ENCODE data around the gene OSBPL6.

The OSBPL6 gene

GRCh38 chr2:178247250-178247649 lies 52.9 kb downstream of the OSBPL6 start:
- no peak overlapping the region for H3K27ac ChIP-seq
- TF ChIP-seq, protein P1, sequence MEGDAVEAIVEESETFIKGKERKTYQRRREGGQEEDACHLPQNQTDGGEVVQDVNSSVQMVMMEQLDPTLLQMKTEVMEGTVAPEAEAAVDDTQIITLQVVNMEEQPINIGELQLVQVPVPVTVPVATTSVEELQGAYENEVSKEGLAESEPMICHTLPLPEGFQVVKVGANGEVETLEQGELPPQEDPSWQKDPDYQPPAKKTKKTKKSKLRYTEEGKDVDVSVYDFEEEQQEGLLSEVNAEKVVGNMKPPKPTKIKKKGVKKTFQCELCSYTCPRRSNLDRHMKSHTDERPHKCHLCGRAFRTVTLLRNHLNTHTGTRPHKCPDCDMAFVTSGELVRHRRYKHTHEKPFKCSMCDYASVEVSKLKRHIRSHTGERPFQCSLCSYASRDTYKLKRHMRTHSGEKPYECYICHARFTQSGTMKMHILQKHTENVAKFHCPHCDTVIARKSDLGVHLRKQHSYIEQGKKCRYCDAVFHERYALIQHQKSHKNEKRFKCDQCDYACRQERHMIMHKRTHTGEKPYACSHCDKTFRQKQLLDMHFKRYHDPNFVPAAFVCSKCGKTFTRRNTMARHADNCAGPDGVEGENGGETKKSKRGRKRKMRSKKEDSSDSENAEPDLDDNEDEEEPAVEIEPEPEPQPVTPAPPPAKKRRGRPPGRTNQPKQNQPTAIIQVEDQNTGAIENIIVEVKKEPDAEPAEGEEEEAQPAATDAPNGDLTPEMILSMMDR (IDR thresholded peaks at IDR 0.05) = no peak
- no peak for TF ChIP-seq ZFX (IDR thresholded peaks at IDR 0.05; ENCODE audit: borderline replicate concordance)

DNA sequence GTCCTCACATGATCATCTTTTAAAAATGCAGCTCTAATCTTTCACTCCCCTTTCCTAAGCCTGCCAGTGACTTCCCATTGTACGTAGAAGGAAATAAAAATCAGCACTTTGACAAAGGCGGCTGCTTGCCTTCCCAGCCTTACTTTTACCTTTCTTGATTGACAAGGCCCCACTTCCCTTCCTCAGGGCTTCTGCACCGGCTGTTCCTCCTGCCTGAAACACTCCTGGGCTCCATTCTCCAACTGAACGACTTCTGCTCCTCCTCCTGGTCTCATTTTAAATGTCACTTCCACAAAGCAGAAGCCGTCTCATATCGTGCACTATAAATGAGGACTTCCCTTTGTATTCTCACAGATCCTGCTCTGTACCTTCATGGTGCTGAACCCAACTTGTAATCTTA lies 56.1 kb downstream of the OSBPL6 start:
- TF ChIP-seq, protein P1 (IDR thresholded peaks at IDR 0.05) = no peak
- no peak for TF ChIP-seq ZFX (IDR thresholded peaks at IDR 0.05; ENCODE audit: borderline replicate concordance)
- H3K27ac ChIP-seq = no peak overlapping the region

DNA sequence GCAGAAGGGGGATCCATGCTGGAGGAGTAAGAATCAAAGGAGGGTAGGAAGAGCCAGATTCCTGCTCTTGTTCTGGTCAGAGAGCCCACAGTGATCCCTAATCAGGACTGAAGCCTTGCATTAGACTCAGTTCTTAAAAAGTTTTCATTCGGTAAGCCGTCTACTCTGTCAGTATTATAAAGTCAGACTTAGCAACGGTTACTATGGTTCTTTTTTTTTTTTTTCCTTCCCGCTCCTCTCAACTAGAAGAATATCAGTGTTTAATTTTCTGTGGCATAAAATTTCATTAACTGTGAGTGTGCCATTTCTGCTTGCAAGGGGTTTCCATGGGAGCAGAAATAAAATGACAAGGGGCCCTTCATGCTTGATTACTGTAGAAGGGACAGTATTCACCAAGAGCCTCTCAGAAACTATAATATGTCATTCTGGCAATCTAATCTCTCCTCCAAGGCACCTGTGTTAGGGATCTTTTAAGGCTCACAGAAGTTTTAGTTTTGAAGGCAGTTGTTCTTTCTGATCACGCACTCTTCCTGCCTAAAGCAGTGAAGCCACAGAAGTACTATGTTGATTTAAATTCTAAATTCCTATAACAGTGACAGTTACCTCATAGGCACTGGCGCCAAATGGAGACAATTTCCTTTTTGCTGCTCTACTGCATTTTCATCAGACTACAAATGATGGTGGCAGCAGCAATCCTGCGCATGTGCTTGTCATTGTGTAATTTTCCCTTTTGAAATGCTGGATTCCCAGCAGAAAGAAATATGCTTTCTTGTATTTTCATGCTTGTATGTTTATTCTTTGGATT lies 57.0 kb downstream of the OSBPL6 start:
- no peak overlapping the region for H3K27ac ChIP-seq
- no peak for TF ChIP-seq ZFX (IDR thresholded peaks at IDR 0.05; ENCODE audit: borderline replicate concordance)
- TF ChIP-seq, protein P1 (IDR thresholded peaks at IDR 0.05) = no peak

- TF ChIP-seq ZFX (IDR thresholded peaks at IDR 0.05; ENCODE audit: borderline replicate concordance) = no peak
- TF ChIP-seq, protein P1 (IDR thresholded peaks at IDR 0.05) = no peak
- H3K27ac ChIP-seq = no peak overlapping the region
Measured at GRCh38 chr2:178256382-178257042, 62.2 kb downstream of the OSBPL6 start.

- TF ChIP-seq, protein P1 (IDR thresholded peaks at IDR 0.05) = no peak
- TF ChIP-seq ZFX (IDR thresholded peaks at IDR 0.05; ENCODE audit: borderline replicate concordance) = no peak
- no peak overlapping the region for H3K27ac ChIP-seq
Measured at GRCh38 chr2:178257127-178257526, 62.8 kb downstream of the OSBPL6 start.

- TF ChIP-seq, protein P1 (IDR thresholded peaks at IDR 0.05) = no peak
- no peak for TF ChIP-seq ZFX (IDR thresholded peaks at IDR 0.05; ENCODE audit: borderline replicate concordance)
Measured at GRCh38 chr2:178258916-178259315, 64.6 kb downstream of the OSBPL6 start.

More at GRCh38 chr2:178258916-178259315, 64.6 kb downstream of the OSBPL6 start:
- H3K27ac ChIP-seq = no peak overlapping the region

All from 22Rv1 (cell line).